Activated naive CD4-positive, alpha-beta T cell treated with anti-CD3 and anti-CD28 coated beads, Interleukin-2, amount 10 ng/mL, durations not matched to agents 7 days and 5 days (primary cell): ENCODE measurements around the gene YBX1.
A peak's percentile ranks its signal among the peaks of the same experiment; 100 is the strongest.

Source experiments
- CTCF ChIA-PET: fragments of 350-600 bp; sonication (Branson Sonifier 250); formaldehyde crosslinking; loops from one replicate; lab custom pipeline; 2021; ENCODE audit warnings: antibody characterized with exemption; lab: Charles Lee
- DNase-seq: peaks from one replicate; pipeline ENCODE4 v3.0.0-alpha.2; 2020
- H3K27ac Mint-ChIP-seq: one replicate; pipeline ENCODE4 v1.8.0; 2021; ENCODE audit warnings: mild to moderate bottlenecking, moderate library complexity, mixed read lengths
- H3K27me3 Mint-ChIP-seq: one replicate; pipeline ENCODE4 v1.8.0; 2021; ENCODE audit warnings: mild to moderate bottlenecking, mixed read lengths
- H3K36me3 Mint-ChIP-seq: one replicate; pipeline ENCODE4 v1.8.0; 2021; ENCODE audit warnings: mixed read lengths
- H3K4me1 Mint-ChIP-seq: one replicate; pipeline ENCODE4 v1.8.0; 2021; ENCODE audit warnings: mixed read lengths
- H3K4me3 Mint-ChIP-seq: one replicate; pipeline ENCODE4 v1.8.0; 2021; ENCODE audit warnings: mild to moderate bottlenecking, moderate library complexity, mixed read lengths
- H3K9me3 Mint-ChIP-seq: one replicate; pipeline ENCODE4 v1.8.0; 2021; ENCODE audit warnings: mixed read lengths

The YBX1 gene

GRCh38 chr1:42681741-42682483 lies at the start of gene YBX1:
TSS of gene YBX1 (plus strand) at chr1:42682418. CDS start at chr1:42682566, 148 bp downstream.
- H3K9me3 Mint-ChIP-seq, result no peaks in the 10 kb centered on the region
- H3K4me1 Mint-ChIP-seq, result peaks cover 53% of the 10 kb centered on the region
- H3K36me3 Mint-ChIP-seq, result peaks cover 31% of the 10 kb centered on the region
- peak within 1 kb of the TSS; percentile 96 for H3K4me3 Mint-ChIP-seq
- H3K27me3 Mint-ChIP-seq, result peaks cover 3% of the 10 kb centered on the region
- CTCF ChIA-PET, result interaction anchor here (1.0 to 1.6 kb wide), 3 partner anchors 24 to 104 kb away, joined by 3 to 4 read pairs (median 4); partner anchors contain the start of gene PPIH
- DNase-seq, result peak; percentile 96
- H3K27ac Mint-ChIP-seq, result peak within 1 kb of the TSS; percentile 98

GRCh38 chr1:42639116-42639515 lies 43.1 kb upstream of the YBX1 start:
- no peaks in the 10 kb centered on the region for H3K36me3 Mint-ChIP-seq
- CTCF ChIA-PET, result no interaction called here
- H3K27me3 Mint-ChIP-seq, result no peaks in the 10 kb centered on the region
- DNase-seq, result no peak
- H3K27ac Mint-ChIP-seq, result no peak overlapping the region
- H3K9me3 Mint-ChIP-seq, result no peaks in the 10 kb centered on the region
- H3K4me1 Mint-ChIP-seq, result no peaks in the 10 kb centered on the region
- no peak overlapping the region for H3K4me3 Mint-ChIP-seq

GRCh38 chr1:42646056-42646455 lies 36.2 kb upstream of the YBX1 start:
- Mint-ChIP-seq H3K4me3 (no peak overlapping the region), H3K4me1 (no peaks in the 10 kb centered on the region), H3K27ac (no peak overlapping the region), H3K36me3 (peaks cover 1% of the 10 kb centered on the region), H3K27me3 (peaks cover 4% of the 10 kb centered on the region), H3K9me3 (peaks cover 5% of the 10 kb centered on the region)
- CTCF ChIA-PET, result no interaction called here
- DNase-seq, result no peak

GRCh38 chr1:42657201-42657600 lies 25.0 kb upstream of the YBX1 start:
- peaks cover 49% of the 10 kb centered on the region for H3K4me1 Mint-ChIP-seq
- peak overlapping the region; percentile 97 for H3K27ac Mint-ChIP-seq
- H3K4me3 Mint-ChIP-seq, result peak overlapping the region; percentile 39
- no peaks in the 10 kb centered on the region for H3K9me3 Mint-ChIP-seq
- no peak for DNase-seq
- H3K27me3 Mint-ChIP-seq, result peaks cover 4% of the 10 kb centered on the region
- CTCF ChIA-PET, result interaction anchor here (0.9 to 1.5 kb wide), 3 partner anchors 24 to 416 kb away, joined by 3 to 4 read pairs (median 4); partner anchors contain the start of gene YBX1
- H3K36me3 Mint-ChIP-seq, result peaks cover 28% of the 10 kb centered on the region

GRCh38 chr1:42657981-42658876 lies 24.0 kb upstream of the YBX1 start, which contains the start of gene PPIH:
TSS of gene PPIH (plus strand) at chr1:42658423. CDS start at chr1:42658447, 24 bp downstream.
- peak within 1 kb of the TSS; percentile 100 for H3K4me3 Mint-ChIP-seq
- no peaks in the 10 kb centered on the region for H3K9me3 Mint-ChIP-seq
- peaks cover 29% of the 10 kb centered on the region for H3K36me3 Mint-ChIP-seq
- peak; percentile 98 for DNase-seq
- H3K27ac Mint-ChIP-seq, result peak within 1 kb of the TSS; percentile 97
- H3K27me3 Mint-ChIP-seq, result peaks cover 4% of the 10 kb centered on the region
- CTCF ChIA-PET, result interaction anchor here (0.9 to 1.5 kb wide), 4 partner anchors 22 to 415 kb away, joined by 3 to 4 read pairs (median 4); partner anchors contain the start of gene YBX1
- peaks cover 49% of the 10 kb centered on the region for H3K4me1 Mint-ChIP-seq

- Mint-ChIP-seq H3K4me3 (peak overlapping the region; percentile 100), H3K27me3 (no peaks in the 10 kb centered on the region), H3K27ac (peak overlapping the region; percentile 97), H3K4me1 (peaks cover 51% of the 10 kb centered on the region), H3K9me3 (no peaks in the 10 kb centered on the region), H3K36me3 (peaks cover 32% of the 10 kb centered on the region)
- CTCF ChIA-PET, result interaction anchor here (1.4 to 1.5 kb wide), 2 partner anchors 23 to 414 kb away, joined by 4 read pairs; partner anchors contain the start of gene YBX1
- DNase-seq, result no peak
Observed at GRCh38 chr1:42658877-42659337, 23.3 kb upstream of the YBX1 start.

- Mint-ChIP-seq H3K27ac (peak overlapping the region; percentile 92), H3K4me1 (peaks cover 51% of the 10 kb centered on the region), H3K36me3 (peaks cover 42% of the 10 kb centered on the region), H3K9me3 (no peaks in the 10 kb centered on the region), H3K4me3 (peak overlapping the region; percentile 60), H3K27me3 (no peaks in the 10 kb centered on the region)
- CTCF ChIA-PET, result interaction anchor here (1.0 to 1.4 kb wide), 3 partner anchors 80 to 83 kb away, joined by 3 to 4 read pairs (median 4); no protein-coding TSS in a partner anchor
- no peak for DNase-seq
Observed at GRCh38 chr1:42660907-42661500, 21.2 kb upstream of the YBX1 start.

- Mint-ChIP-seq H3K4me3 (no peak overlapping the region), H3K36me3 (peaks cover 52% of the 10 kb centered on the region), H3K27ac (no peak overlapping the region), H3K9me3 (no peaks in the 10 kb centered on the region), H3K4me1 (no peaks in the 10 kb centered on the region), H3K27me3 (no peaks in the 10 kb centered on the region)
- DNase-seq, result no peak
- CTCF ChIA-PET, result interaction anchor here (0.5 kb wide), 1 partner anchor 60 kb away, joined by 3 read pairs; no protein-coding TSS in a partner anchor
Observed at GRCh38 chr1:42669936-42670335, 12.3 kb upstream of the YBX1 start.

GRCh38 chr1:42670425-42670824 lies 11.8 kb upstream of the YBX1 start:
- no peaks in the 10 kb centered on the region for H3K9me3 Mint-ChIP-seq
- peaks cover 54% of the 10 kb centered on the region for H3K36me3 Mint-ChIP-seq
- CTCF ChIA-PET, result interaction anchor here (0.5 kb wide), 1 partner anchor 60 kb away, joined by 3 read pairs; no protein-coding TSS in a partner anchor
- no peak for DNase-seq
- H3K4me1 Mint-ChIP-seq, result no peaks in the 10 kb centered on the region
- no peaks in the 10 kb centered on the region for H3K27me3 Mint-ChIP-seq
- H3K27ac Mint-ChIP-seq, result no peak overlapping the region
- no peak overlapping the region for H3K4me3 Mint-ChIP-seq

- Mint-ChIP-seq H3K27ac (no peak overlapping the region), H3K27me3 (no peaks in the 10 kb centered on the region), H3K9me3 (no peaks in the 10 kb centered on the region), H3K4me3 (no peak overlapping the region), H3K4me1 (no peaks in the 10 kb centered on the region), H3K36me3 (peaks cover 34% of the 10 kb centered on the region)
- CTCF ChIA-PET, result interaction anchor here (1.0 kb wide), 1 partner anchor 11 kb away, joined by 3 read pairs; no protein-coding TSS in a partner anchor
- no peak for DNase-seq
Observed at GRCh38 chr1:42674214-42674613, 8.0 kb upstream of the YBX1 start.

- no peak for DNase-seq
- no peak overlapping the region for H3K27ac Mint-ChIP-seq
- peaks cover 33% of the 10 kb centered on the region for H3K36me3 Mint-ChIP-seq
- CTCF ChIA-PET, result no interaction called here
- H3K9me3 Mint-ChIP-seq, result no peaks in the 10 kb centered on the region
- H3K4me3 Mint-ChIP-seq, result no peak overlapping the region
- H3K27me3 Mint-ChIP-seq, result no peaks in the 10 kb centered on the region
- no peaks in the 10 kb centered on the region for H3K4me1 Mint-ChIP-seq
Observed at GRCh38 chr1:42674682-42675081, 7.5 kb upstream of the YBX1 start.

- Mint-ChIP-seq H3K36me3 (peaks cover 28% of the 10 kb centered on the region), H3K4me1 (peaks cover 5% of the 10 kb centered on the region), H3K27me3 (no peaks in the 10 kb centered on the region), H3K27ac (no peak overlapping the region), H3K4me3 (no peak overlapping the region), H3K9me3 (no peaks in the 10 kb centered on the region)
- CTCF ChIA-PET, result no interaction called here
- no peak for DNase-seq
Observed at GRCh38 chr1:42675467-42675866, 6.8 kb upstream of the YBX1 start.

GRCh38 chr1:42676534-42677087 lies 5.6 kb upstream of the YBX1 start:
- Mint-ChIP-seq H3K27me3 (no peaks in the 10 kb centered on the region), H3K27ac (no peak overlapping the region), H3K9me3 (no peaks in the 10 kb centered on the region), H3K4me3 (no peak overlapping the region), H3K4me1 (peaks cover 17% of the 10 kb centered on the region), H3K36me3 (peaks cover 24% of the 10 kb centered on the region)
- DNase-seq, result no peak
- CTCF ChIA-PET, result interaction anchor here (0.6 to 1.0 kb wide), 2 partner anchors 71 to 1104 kb away, joined by 3 read pairs; no protein-coding TSS in a partner anchor
